ENCODE data around the gene WNT5B.
"Not testable (repeated sequence)": the region's sequence is repeated elsewhere in the genome, so short reads cannot be mapped to it uniquely, and the experiment has no call there.

WNT5B gene

DNA sequence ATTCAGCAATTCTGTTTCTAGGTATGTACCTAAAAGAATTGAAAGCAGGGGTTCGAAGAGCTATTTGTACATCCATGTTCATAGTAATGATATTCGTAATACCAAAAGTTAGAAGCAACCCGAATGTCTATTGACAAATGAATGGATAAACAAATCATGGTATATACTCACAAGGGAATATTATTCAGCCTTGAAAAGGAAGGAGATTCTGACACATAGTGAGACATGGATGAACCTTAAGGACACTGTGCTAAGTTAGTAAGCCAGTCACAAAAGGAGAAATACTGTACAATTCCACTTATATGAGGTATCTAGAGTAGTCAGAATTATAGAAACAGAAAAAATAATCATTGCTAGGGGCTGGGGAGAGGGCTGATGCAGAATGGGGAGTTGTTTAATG is 30.3 kb upstream of the WNT5B start:
- DNase-seq (ENCODE audit: low read depth in 2 of 2): no peak

GRCh38 chr12:1602706-1603105 is 26.3 kb upstream of the WNT5B start:
- DNase-seq (ENCODE audit: low read depth in 2 of 2): not testable (repeated sequence)

DNA sequence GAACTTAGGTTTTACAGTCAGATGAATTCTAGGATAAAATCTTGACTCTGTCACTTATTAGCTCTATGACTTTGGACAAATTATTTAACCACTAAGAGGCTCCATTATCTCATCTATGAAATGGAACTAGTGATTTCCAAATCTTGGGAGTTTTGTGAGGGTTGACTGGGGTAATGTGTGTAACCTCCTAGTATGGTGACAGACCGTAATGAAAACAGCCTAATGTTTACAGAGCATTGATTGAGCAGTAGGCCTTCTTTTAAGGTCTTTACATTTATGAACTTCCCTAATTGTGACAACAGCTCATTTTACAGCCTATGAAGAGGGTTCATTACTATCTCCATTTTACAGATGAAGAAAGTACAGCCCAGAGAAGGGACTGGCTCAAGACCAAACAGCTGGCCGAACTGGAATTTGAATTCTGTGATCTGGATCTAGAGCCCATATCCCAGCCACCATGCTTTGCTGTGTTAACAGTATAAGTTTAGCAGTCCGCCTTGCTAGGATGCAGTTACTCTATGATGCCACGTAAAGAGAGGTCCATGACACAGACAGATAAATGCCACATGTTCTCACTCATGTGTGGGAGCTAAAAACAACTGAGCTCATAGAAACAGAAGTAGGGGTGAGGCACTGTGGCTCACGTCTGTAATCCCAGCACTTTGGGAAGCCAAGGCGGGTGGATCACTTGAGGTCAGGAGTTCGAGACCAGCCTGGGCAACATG is 25.6 kb upstream of the WNT5B start:
- DNase-seq (ENCODE audit: low read depth in 2 of 2): no peak

GRCh38 chr12:1604464-1604863 is 24.6 kb upstream of the WNT5B start:
- no peak for DNase-seq (ENCODE audit: low read depth in 2 of 2)

DNA sequence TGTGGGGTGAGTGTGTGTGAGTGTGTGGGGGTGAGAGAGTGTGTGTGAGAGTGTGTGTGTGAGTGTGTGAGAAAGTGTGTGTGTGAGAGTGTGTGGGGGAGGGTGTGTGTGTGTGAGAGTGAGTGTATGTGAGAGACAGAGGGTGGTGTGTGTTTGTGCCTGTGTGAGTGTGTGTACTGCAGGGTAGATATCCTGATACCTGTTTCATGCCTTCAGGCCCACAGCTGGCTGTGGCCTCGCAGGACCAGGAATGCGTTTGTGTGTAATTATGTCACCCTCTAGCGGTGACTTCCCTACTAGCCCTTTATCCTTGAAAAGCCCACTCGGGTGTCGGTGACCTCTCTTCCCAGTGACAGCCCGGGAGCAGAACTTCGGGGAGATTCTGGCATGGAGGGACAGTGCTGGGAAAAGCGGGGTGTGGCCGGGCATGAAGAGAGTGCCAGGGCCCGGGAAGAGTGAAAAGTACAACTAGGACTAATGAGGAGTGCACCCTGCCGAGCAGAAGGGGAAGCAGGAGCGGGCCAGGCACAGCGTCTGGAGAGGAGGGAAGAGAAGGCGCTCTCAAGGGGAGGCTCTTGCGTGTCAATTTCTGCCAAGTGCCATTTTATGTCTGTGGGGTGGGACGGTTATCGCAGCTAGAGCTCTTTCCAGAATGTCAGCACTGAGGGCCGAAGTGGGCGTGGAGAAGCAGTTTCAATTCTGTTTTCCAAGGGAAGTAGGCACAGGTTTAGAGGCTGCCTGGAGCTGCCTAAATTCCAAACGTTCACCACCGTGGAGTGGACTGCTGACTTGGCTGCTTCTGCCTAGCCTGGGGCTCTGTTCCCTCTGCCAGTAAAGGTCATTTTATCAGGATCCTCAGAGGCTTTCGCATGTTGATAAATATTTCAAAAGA is 23.7 kb upstream of the WNT5B start:
- DNase-seq (ENCODE audit: low read depth in 2 of 2): no peak

DNA sequence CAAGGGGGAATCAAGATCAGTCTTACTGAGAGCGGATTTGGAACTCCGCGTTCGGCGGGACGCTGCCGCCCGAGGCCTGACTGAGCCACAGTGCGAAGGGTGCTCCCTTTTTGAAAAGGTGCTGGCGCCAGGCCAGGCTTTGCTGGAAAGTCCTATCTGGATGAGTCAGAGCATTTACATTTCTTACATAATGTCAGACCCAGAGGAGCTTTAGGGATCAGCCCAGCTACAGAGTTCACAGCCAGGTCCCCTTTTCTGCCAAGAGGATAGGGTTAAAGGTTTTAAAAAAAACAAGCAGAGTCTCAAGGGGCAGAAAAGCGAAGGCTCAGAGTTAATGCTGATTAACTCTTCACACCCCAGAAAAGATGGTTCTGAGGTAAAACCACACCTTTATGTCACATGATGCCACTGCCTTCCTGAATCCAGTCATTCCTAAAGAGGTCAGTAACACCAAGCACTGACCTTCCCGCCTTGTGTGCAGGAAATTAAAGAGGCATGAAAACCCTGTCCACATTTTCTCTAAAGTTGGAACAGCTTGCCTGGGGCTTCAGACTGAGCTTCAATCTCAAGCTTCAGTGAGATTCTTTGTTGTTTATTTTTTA is 22.9 kb upstream of the WNT5B start:
- DNase-seq (ENCODE audit: low read depth in 2 of 2): peak; percentile 54 to 72

- no peak for DNase-seq (ENCODE audit: low read depth in 2 of 2)
These were observed 20.9 kb upstream of the WNT5B start for GRCh38 chr12:1607940-1608712.

- no peak for DNase-seq (ENCODE audit: low read depth in 2 of 2)
These were observed 20.3 kb upstream of the WNT5B start for GRCh38 chr12:1608713-1609119.

DNA sequence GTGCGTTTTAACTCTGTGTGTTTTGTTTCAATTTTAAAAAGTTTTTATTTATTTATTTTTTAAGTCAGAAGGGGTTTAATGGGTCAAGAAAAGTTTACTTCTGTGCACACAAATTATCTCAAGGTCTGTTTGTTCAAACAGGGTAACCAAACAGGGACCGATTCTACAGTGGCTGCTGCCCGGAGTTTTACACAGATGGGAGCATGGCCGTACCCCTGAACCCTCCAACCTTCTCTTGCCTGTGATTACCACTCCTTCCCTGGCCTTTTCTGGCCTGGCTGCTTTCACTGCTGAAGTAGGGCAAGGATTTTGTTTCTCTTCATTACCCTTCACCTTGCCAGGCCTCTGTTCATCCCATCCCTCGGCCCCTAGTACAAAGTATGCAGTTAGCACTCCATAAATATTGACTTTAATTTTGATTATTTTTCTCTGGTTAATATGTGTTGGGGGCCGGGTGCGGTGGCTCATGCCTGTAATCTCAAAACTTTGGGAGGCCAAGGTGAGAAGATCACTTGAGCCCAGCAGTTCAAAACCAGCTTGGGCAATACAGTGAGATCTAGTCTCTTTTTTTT is 18.9 kb upstream of the WNT5B start:
- DNase-seq (ENCODE audit: low read depth in 2 of 2): no peak

- DNase-seq (ENCODE audit: low read depth in 2 of 2): no peak
These were observed 17.0 kb upstream of the WNT5B start for GRCh38 chr12:1611803-1612572.

GRCh38 chr12:1613860-1614259 is 15.2 kb upstream of the WNT5B start:
- DNase-seq (ENCODE audit: low read depth in 2 of 2): no peak

GRCh38 chr12:1614360-1614759 is 14.7 kb upstream of the WNT5B start:
- no peak for DNase-seq (ENCODE audit: low read depth in 2 of 2)

- no peak for DNase-seq (ENCODE audit: low read depth in 2 of 2)
These were observed 12.6 kb upstream of the WNT5B start for GRCh38 chr12:1616233-1617066.

DNA sequence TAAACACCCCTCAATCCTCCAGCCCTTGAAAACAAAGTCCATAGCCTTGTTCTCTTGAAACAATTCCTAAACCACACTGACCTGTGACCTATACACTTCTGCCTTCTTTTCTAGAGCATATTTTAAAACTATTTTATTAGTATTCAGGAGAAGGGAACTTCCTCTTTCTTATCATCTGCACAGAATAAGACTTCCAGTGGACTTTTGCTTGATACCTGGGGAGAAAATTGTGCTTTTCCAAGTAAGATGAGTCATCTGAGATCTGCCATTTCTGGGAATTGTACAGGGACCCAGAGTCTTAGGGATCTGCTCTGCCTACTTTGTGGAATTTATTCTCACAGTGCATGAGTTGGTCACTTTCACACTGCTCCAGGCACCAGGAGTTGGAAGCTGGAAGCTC is 10.5 kb upstream of the WNT5B start:
- no peak for DNase-seq (ENCODE audit: low read depth in 2 of 2)

DNA sequence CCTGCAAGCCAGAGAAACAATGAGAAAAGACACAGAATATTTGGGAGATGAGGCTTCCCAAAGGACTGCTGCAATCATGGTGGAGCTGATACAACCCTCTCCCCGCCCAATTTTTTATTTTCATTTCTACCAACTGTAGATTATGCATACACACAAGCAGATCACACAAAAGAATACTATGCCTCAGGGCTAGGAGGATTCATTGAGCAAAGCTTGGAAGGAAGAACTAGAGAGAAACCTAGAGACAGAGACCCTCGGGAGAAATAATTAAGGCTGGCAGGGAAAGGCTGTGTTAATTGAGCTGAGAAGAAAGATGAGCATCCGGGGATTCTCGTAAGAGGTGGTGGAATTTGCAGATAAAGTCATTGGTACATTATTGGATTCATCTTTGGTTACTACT is 9.9 kb upstream of the WNT5B start:
- no peak for DNase-seq (ENCODE audit: low read depth in 2 of 2)

GRCh38 chr12:1619587-1619986 is 9.4 kb upstream of the WNT5B start:
- no peak for DNase-seq (ENCODE audit: low read depth in 2 of 2)

- DNase-seq (ENCODE audit: low read depth in 2 of 2): no peak
These were observed 8.9 kb upstream of the WNT5B start for GRCh38 chr12:1620092-1620491.

- DNase-seq (ENCODE audit: low read depth in 2 of 2): no peak
These were observed 6.6 kb upstream of the WNT5B start for GRCh38 chr12:1622406-1622805.

- no peak for DNase-seq (ENCODE audit: low read depth in 2 of 2)
These were observed 504 bp downstream of the WNT5B start for GRCh38 chr12:1629338-1630132.
